ENCODE measurements around the gene NPIPB8. TPM values are rescaled to one million over a fixed set of nuclear protein-coding genes. Genes with fewer than 3 reads are reported as not detected.

Gene NPIPB8
- total and polyA plus RNA-seq, 2 of the 13 experiments (the other 11 are each of a cell fraction or from before 2014, with no cell fraction given) = 0.49 to 2.3 TPM

- TF ChIP-seq SNAPC4 (CRISPR knock-in tag; IDR thresholded peaks at IDR 0.05) (no peak), ARID5B (CRISPR knock-in tag; IDR thresholded peaks at IDR 0.05) (peak; percentile 63), SMARCC2 (IDR thresholded peaks at IDR 0.05) (no peak), ZNF354B (CRISPR knock-in tag; IDR thresholded peaks at IDR 0.05) (no peak), KLF16 (CRISPR knock-in tag; IDR thresholded peaks at IDR 0.05) (peak in 1 of 2 experiments; percentile 45; a peak in 1 of 4 replicates), ETV5 (CRISPR knock-in tag; IDR thresholded peaks at IDR 0.05; ENCODE audit: borderline replicate concordance) (peak; percentile 54; the same call in 1 of the 2 replicates), PITX1 (CRISPR knock-in tag; IDR thresholded peaks at IDR 0.05) (no peak), ZBTB26 (CRISPR knock-in tag; IDR thresholded peaks at IDR 0.05; ENCODE audit: borderline replicate concordance) (no peak), ZNF790 (CRISPR knock-in tag; IDR thresholded peaks at IDR 0.05; ENCODE audit: borderline replicate concordance) (no peak), PHF5A (CRISPR knock-in tag; IDR thresholded peaks at IDR 0.05; ENCODE audit: low read depth, unreplicated experiment) (no peak), PCBP2 (optimal IDR thresholded peaks at IDR 0.05; ENCODE audit: low read depth, low read length, poor library complexity, severe bottlenecking) (no peak), ZMYM4 (CRISPR knock-in tag; IDR thresholded peaks at IDR 0.05) (no peak; the same call in 1 of the 2 replicates), POGK (CRISPR knock-in tag; conservative IDR thresholded peaks at IDR 0.05) (no peak), IRF9 (CRISPR knock-in tag; IDR thresholded peaks at IDR 0.05; ENCODE audit: borderline replicate concordance) (no peak), ZNF180 (CRISPR knock-in tag; IDR thresholded peaks at IDR 0.05; ENCODE audit: borderline replicate concordance, low read depth) (no peak), ZNF614 (CRISPR knock-in tag; IDR thresholded peaks at IDR 0.05; ENCODE audit: borderline replicate concordance) (no peak), TEAD3 (CRISPR knock-in tag; optimal IDR thresholded peaks at IDR 0.05; ENCODE audit: borderline replicate concordance) (no peak)
Observed at GRCh38 chr16:28617874-28618273, 20.0 kb upstream of the NPIPB8 start (continued).

Data from HepG2 (cell line).